Mononuclear cell (primary cell): ENCODE results near the gene NPIPB13. TPM values are rescaled to one million over a fixed set of nuclear protein-coding genes. Genes with fewer than 3 reads are reported as not detected.
A peak's percentile ranks its signal among the peaks of the same experiment; 100 is the strongest.
"Not testable (repeated sequence)": the region's sequence is repeated elsewhere in the genome, so short reads cannot be mapped to it uniquely, and the experiment has no call there.

Experiments
- H3K27me3 ChIP-seq: 2 replicates; pipeline ENCODE4 v1.6.0; 2011; ENCODE audit warnings: low read length, control low read depth; ENCODE audit not compliant: insufficient read depth
- H3K4me1 ChIP-seq: 2 replicates; pipeline ENCODE4 v1.5.1; 2011; ENCODE audit warnings: mild to moderate bottlenecking, low read length, control low read depth; ENCODE audit not compliant: insufficient read depth
- H3K4me3 ChIP-seq: 2 replicates; pipeline ENCODE4 v1.5.1; 2011; ENCODE audit warnings: mild to moderate bottlenecking, low read length, moderate library complexity
- H3K9me3 ChIP-seq: 2 replicates; pipeline ENCODE4 v1.5.1; 2011; ENCODE audit warnings: low read depth, mild to moderate bottlenecking, control low read depth, low read length
- total RNA-seq: library from RNA; depleted of rRNA; stranded (reverse); fragments of >200 nt; gene quantifications from one replicate; pipeline ENCODE4 v1.2.3, GENCODE V29; 2012

Gene NPIPB13
- 12.1 TPM for total RNA-seq

DNA sequence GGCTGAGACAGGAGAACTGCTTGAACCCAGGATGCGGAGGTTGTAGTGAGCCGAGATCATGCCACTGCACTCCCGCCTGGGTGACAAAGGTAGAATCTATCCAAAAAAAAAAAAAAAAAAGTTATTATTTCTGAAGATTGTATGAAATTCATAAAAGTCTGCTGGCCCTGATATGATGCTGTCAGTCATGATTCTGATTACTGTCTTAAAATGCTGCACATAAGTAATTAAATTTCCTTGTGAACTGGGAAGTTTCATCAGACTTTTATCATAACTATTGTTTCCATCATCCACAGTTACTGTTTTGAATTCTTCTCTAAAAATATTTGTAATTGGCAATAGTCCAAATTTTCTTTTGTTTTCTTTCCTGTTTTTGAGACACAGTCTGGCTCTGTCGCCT is at the start of gene NPIPB13:
NPIPB13 (minus strand) TSS at position 101 of the 400 bp plus-strand sequence. CDS start 2,906 bp downstream, outside the sequence.
- not testable (repeated sequence) for H3K27me3 ChIP-seq, H3K4me1 ChIP-seq, H3K9me3 ChIP-seq, H3K4me3 ChIP-seq

DNA sequence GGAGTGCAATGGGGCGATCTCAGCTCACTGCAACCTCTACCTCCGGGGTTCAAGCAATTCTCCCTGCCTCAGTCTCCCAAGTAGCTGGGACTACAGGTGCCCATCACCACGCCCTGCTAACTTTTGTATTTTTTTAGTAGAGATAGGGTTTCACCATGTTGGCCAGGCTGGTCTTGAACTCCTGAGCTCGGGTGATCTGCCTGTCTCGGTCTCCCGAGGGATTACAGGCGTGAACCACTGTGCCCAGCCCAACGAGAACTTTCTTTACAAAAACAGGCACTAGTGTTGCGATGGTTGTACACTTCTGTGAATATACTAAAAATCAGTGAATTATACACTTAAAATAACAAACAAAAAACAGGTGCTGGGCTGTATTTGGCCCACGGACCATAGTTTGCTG is 34.1 kb upstream of the NPIPB13 start:
- not testable (repeated sequence) for H3K4me3 ChIP-seq, H3K4me1 ChIP-seq, H3K27me3 ChIP-seq, H3K9me3 ChIP-seq

DNA sequence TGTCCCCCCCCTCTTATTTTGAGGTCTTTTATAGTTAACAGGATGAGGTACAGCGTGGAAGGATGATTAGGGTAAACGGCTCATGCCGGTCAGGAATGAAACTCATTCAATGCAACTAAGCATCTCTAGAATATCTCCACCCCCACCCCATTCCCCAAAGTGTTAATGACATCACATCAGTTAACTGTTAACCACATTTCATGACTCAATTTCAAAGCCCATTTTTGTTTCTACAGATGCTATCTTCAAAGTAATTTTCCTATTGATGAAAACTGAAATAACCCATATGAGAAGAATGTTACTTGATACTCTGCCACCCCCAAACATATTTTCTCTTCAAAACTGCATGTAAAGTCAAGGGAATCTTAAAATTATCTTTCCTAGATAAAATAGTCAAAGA is 30.2 kb upstream of the NPIPB13 start:
- H3K27me3 ChIP-seq, H3K9me3 ChIP-seq, H3K4me3 ChIP-seq, H3K4me1 ChIP-seq: not testable (repeated sequence)

DNA sequence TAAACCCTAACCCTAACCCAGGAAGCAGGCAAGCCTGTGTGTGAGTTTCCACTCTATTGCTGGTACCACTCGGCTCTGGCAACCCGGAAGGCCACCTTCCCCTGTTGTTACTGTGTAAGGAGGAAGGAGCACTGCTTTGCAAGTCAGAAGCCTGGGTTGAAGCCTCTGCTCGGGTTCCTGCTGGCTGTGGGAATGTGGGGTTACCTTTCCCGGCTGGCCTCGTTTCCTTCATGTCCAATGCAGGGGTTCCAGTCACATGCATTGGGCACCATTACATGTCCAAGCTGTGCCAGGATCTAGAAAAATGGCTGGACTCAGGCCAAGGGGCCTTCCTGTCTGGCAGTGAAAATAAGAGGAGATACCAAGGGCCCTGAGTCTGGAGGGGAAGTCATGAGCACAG is 31.2 kb downstream of the NPIPB13 start:
- H3K4me1 ChIP-seq, H3K9me3 ChIP-seq, H3K27me3 ChIP-seq, H3K4me3 ChIP-seq: not testable (repeated sequence)

DNA sequence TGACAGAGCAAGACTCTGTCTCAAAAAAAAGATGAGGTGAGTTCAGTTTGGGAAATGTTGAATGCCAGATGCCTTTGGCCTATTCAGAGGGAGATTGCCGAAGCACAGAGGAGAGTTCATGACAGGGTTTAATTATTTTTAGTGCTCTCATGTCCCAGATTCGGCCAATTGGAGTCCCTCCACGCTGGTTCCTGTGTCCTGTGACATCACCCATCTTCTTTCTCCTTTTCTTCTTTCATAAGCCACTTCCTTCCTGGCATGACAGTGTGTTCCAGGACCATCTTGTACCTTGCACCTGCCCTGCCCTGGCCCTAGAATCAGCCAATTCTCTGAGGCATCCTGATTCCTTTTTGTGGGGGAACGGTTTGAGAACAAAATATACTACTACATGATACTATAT is 36.9 kb downstream of the NPIPB13 start:
- H3K27me3 ChIP-seq, H3K9me3 ChIP-seq, H3K4me1 ChIP-seq, H3K4me3 ChIP-seq: not testable (repeated sequence)

DNA sequence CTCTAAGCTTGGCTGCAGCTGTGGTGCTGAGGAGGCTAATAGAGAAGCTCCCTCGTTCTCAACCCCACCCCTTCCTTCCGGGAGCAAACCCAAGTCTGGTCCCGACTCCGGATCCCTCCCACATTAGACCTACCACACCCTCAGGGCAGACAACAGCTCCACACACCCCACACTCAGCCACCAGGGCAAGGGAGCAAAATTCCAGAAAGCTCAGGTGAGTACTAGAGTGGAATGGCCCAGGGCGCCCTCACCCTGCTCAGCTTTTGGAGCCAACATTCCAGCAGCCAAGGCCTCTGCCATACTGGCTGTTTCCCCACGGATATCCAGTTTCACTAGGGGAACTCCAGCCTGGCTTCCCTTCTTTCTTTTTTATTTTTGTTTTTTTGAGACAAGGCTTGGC is 39.2 kb downstream of the NPIPB13 start:
- not testable (repeated sequence) for H3K27me3 ChIP-seq, H3K4me1 ChIP-seq, H3K4me3 ChIP-seq, H3K9me3 ChIP-seq

DNA sequence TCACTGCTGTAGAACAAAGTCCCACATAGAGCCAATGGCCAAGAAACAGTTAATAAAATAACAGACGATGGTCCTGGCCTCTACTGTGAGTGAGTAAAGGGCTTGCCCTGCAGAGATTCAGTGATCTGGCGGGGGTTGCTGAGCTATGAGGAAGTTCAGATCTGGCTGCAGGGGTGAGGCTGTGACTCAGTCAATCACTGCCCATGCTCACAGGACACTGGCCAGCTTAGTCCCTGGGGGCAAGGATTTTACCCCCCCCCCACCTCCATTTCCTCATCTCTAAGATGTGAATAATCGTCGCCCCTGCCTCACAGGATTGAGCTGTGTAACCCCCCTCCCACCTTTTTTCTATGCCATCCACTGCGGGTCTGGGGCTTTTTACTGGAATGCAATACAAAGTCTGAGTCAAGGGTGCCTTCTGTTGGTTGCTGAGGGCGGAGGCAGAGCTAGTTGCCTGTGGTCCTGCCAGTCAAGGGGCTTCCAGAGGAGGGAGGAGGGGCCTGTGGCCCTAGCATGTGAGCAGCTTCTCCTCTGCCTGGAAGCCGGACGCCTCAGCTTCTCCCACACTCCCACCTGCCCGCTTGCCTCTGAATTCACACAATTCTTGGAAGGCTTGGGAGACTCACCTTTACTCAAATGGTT is 41.1 kb downstream of the NPIPB13 start:
- H3K4me1 ChIP-seq, H3K27me3 ChIP-seq, H3K9me3 ChIP-seq, H3K4me3 ChIP-seq: not testable (repeated sequence)

DNA sequence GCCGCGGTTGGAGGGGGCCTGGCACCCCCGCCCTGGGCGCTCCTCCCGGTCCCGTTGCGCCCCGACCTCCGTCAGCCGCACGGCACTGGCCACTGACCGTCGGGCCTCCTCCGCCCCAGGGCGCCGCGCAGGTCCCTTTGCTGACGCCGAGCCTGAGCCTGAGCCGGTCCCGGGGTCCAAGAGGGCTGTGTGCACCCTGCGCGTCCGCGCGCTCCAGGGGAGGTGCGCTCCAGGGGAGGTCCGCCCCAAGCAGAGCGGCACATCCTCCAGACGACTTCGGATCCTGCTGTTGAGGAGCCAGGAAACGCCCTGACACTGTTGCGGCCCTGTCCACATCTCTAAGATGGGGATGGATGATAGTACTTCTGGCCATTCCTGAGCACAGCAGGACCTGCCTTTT is 42.0 kb downstream of the NPIPB13 start:
- not testable (repeated sequence) for H3K9me3 ChIP-seq, H3K4me1 ChIP-seq, H3K27me3 ChIP-seq
- H3K4me3 ChIP-seq, result peak overlapping the region; percentile 32

DNA sequence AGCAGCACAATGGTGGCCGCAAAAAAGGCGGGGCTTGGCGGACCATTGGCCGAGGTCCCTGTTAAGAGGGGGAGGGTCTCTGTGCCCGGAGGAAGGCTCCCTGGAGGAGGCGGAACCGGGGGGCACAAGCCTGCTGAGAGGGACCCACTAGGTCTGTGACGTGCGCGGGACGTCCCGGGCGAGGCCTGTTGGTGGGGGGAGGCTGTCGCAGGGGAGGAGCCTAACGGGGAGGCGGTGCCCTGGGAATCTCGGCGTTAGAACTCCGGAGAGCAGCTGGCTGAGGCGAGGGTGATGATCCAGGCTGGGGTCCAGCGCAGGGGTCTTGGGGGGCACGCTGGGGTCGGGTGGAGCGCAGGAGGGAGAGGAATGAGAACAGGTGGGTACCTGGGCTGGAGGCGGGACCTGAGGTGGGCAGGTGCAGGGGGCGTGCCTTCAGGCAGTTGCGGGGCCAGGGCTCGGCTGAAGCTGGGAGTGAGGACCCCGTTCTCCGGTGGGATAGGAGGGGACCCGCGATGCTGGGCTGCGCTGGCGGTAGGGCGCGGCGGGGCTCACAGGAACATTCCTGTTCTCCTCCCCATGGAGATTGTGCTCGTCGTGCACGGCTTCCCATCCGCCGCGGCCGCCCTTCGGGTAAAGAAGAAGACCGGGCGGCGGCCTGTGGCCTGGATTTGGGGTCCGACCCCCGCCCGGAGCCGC is 42.6 kb downstream of the NPIPB13 start:
- H3K4me1 ChIP-seq, H3K27me3 ChIP-seq, H3K9me3 ChIP-seq: not testable (repeated sequence)
- peak overlapping the region; percentile 32 for H3K4me3 ChIP-seq

DNA sequence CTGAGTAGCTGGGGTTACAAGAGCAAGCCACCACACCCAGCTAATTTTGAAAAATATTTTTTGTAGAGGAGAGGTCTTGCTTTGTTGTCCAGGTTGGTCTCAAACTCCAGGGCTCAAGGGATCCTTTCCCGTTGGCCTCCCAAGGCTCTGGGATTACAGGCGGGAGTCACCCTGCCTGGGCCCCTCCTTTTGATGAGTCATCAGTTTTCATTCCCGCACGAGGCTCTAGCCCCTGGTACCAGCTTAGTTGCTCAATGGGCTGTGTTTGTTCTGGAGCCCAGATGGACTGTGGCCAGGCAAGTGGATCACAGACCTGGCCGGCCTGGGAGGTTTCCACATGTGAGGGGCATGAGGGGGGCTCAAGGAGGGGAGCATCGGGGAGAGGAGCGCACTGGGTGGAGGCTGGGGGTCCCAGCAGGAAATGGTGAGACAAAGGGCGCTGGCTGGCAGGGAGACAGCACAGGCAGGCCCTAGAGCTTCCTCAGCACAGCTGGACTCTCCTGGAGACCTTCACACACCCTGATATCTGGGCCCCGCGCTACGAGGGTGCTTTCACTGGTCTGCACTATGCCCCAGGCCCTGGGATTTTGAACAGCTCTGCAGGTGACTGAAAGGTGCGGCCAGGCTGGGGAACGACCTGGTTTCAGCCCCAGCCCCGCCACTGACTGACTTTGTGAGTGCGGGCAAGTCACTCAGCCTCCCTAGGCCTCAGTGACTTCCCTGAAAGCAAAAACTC is 48.5 kb downstream of the NPIPB13 start:
- not testable (repeated sequence) for H3K9me3 ChIP-seq, H3K4me1 ChIP-seq, H3K4me3 ChIP-seq, H3K27me3 ChIP-seq

DNA sequence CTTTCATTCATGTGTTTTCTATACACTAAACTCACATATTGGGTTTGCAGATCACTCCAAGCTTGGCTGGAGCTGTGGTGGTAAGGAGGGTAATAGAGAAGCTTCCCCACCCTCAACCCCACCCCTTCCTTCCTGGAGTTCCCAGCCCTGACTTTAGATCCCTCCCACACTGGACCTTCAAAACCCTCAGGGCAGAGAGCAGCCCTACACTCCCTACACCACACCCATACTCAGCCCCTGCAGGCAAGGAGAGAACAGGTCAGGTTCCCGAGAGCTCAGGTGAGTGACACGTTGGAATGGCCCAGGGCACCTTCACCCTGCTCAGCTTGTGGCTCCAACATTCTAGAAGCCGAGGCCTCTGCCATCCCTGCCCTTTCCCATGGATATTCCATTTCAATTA is 49.2 kb downstream of the NPIPB13 start, which contains the start of gene SULT1A3:
SULT1A3 (plus strand) TSS at position 207 of the 400 bp plus-strand sequence. CDS start 1,474 bp downstream, outside the sequence.
- not testable (repeated sequence) for H3K9me3 ChIP-seq

More for the DNA sequence above, 49.2 kb downstream of the NPIPB13 start, which contains the start of gene SULT1A3:
- H3K4me1 ChIP-seq, H3K27me3 ChIP-seq, H3K4me3 ChIP-seq: not testable (repeated sequence)

Other genes starting within 250 kb of the NPIPB13 start
- gene DOC2A, start 237.5 kb downstream of the NPIPB13 start, total RNA-seq, result not detected
- gene C16orf92, start 225.3 kb downstream of the NPIPB13 start, total RNA-seq, result not detected
- gene TLCD3B, start 217.2 kb downstream of the NPIPB13 start, total RNA-seq, result not detected
- gene ALDOA, start 182.7 kb downstream of the NPIPB13 start, total RNA-seq, result 343 TPM
- gene PPP4C, start 172.5 kb downstream of the NPIPB13 start, total RNA-seq, result 79.7 TPM
- gene TBX6, start 156.6 kb downstream of the NPIPB13 start, total RNA-seq, result 0.10 TPM
- 66.0 TPM for gene YPEL3, start 152.3 kb downstream of the NPIPB13 start, total RNA-seq
- 0.31 TPM for gene GDPD3, start 134.9 kb downstream of the NPIPB13 start, total RNA-seq
- gene MAPK3, start 125.3 kb downstream of the NPIPB13 start, total RNA-seq, result 26.1 TPM
- 361 TPM for gene CORO1A, start 64.9 kb downstream of the NPIPB13 start, total RNA-seq
- 35.4 TPM for gene BOLA2B, start 54.8 kb downstream of the NPIPB13 start, total RNA-seq
- gene SLX1A, start 54.6 kb downstream of the NPIPB13 start, total RNA-seq, result 22.5 TPM
- 3.8 TPM for gene SULT1A3, start 49.2 kb downstream of the NPIPB13 start, total RNA-seq
- gene CD2BP2, start 106.8 kb upstream of the NPIPB13 start, total RNA-seq, result 21.5 TPM
- gene TBC1D10B, start 122.0 kb upstream of the NPIPB13 start, total RNA-seq, result 12.0 TPM
- gene MYL11, start 126.3 kb upstream of the NPIPB13 start, total RNA-seq, result 2.1 TPM
- gene SEPTIN1, start 134.1 kb upstream of the NPIPB13 start, total RNA-seq, result 38.7 TPM
- gene ZNF48, start 146.9 kb upstream of the NPIPB13 start, total RNA-seq, result 3.8 TPM
- gene ZNF771, start 159.1 kb upstream of the NPIPB13 start, total RNA-seq, result 1.0 TPM
- 4.1 TPM for gene DCTPP1, start 181.6 kb upstream of the NPIPB13 start, total RNA-seq
- gene SEPHS2, start 197.4 kb upstream of the NPIPB13 start, total RNA-seq, result 11.4 TPM
- gene ITGAL, start 224.3 kb upstream of the NPIPB13 start, total RNA-seq, result 150 TPM